HEK293 (cell line): Measurements from ENCODE around the gene SNAPIN.

Source experiments
- CTCF ChIP-seq: fragments of 450-650 bp; formaldehyde crosslinking; IDR thresholded peaks from 2 replicates; pipeline ENCODE4 v1.5.1; 2016; ENCODE audit warnings: missing biosample characterization, missing genetic modification characterization
- ELK4 ChIP-seq: IDR thresholded peaks from 2 replicates; pipeline ENCODE4 v1.6.1; 2011; ENCODE audit warnings: mild to moderate bottlenecking, low read depth, low read length, borderline replicate concordance
- HOXA7 ChIP-seq: sonication (generic); formaldehyde crosslinking; IDR thresholded peaks from 2 replicates; pipeline ENCODE4 v1.8.1; 2022; ENCODE audit warnings: missing genetic modification reagents, borderline replicate concordance
- REST ChIP-seq: fragments of 450-650 bp; formaldehyde crosslinking; IDR thresholded peaks from 2 replicates; pipeline ENCODE4 v1.5.1; 2016; ENCODE audit warnings: missing biosample characterization, missing genetic modification characterization
- ZFHX2 ChIP-seq: fragments of 450-650 bp; formaldehyde crosslinking; conservative IDR thresholded peaks from 2 replicates; pipeline ENCODE4 v1.5.1; 2016; ENCODE audit warnings: missing biosample characterization, missing genetic modification characterization
- ZFP37 ChIP-seq: fragments of 450-650 bp; formaldehyde crosslinking; IDR thresholded peaks from 2 replicates; pipeline ENCODE4 v1.5.1; 2016; ENCODE audit warnings: missing biosample characterization, missing genetic modification characterization
- ZNF140 ChIP-seq: fragments of 450-650 bp; formaldehyde crosslinking; IDR thresholded peaks from 2 replicates; pipeline ENCODE4 v1.5.1; 2016; ENCODE audit warnings: missing biosample characterization, missing genetic modification characterization
- ZNF157 ChIP-seq: fragments of 450-650 bp; formaldehyde crosslinking; IDR thresholded peaks from 2 replicates; pipeline ENCODE4 v1.5.1; 2016; ENCODE audit warnings: missing biosample characterization, missing genetic modification characterization
- ZNF311 ChIP-seq: fragments of 450-650 bp; formaldehyde crosslinking; IDR thresholded peaks from 2 replicates; pipeline ENCODE4 v1.5.1; 2017; ENCODE audit warnings: missing biosample characterization, missing genetic modification characterization, borderline replicate concordance
- ZNF335 ChIP-seq: fragments of 450-650 bp; formaldehyde crosslinking; conservative IDR thresholded peaks from 2 replicates; pipeline ENCODE4 v1.5.1; 2016; ENCODE audit warnings: missing biosample characterization, missing genetic modification characterization
- ZNF473 ChIP-seq: fragments of 450-650 bp; formaldehyde crosslinking; IDR thresholded peaks from 2 replicates; pipeline ENCODE4 v1.5.1; 2017; ENCODE audit warnings: missing biosample characterization, missing genetic modification characterization
- ZNF48 ChIP-seq: fragments of 450-650 bp; formaldehyde crosslinking; IDR thresholded peaks from 2 replicates; pipeline ENCODE4 v1.5.1; 2016; ENCODE audit warnings: missing biosample characterization, missing genetic modification characterization
- ZNF518A ChIP-seq: fragments of 450-650 bp; formaldehyde crosslinking; conservative IDR thresholded peaks from 2 replicates; pipeline ENCODE4 v1.5.1; 2016; ENCODE audit warnings: low read depth, missing biosample characterization, missing genetic modification characterization
- ZNF548 ChIP-seq: fragments of 450-650 bp; formaldehyde crosslinking; IDR thresholded peaks from 2 replicates; pipeline ENCODE4 v1.5.1; 2016; ENCODE audit warnings: missing biosample characterization, missing genetic modification characterization

GRCh38 chr1:153670859-153671627 lies 12.5 kb downstream of the SNAPIN start, which contains the start of gene ILF2:
- no peak for TF ChIP-seq ZNF548 (tag by site-specific recombination)
- TF ChIP-seq ZNF518A, result peak; percentile 14
- peak; percentile 90 for TF ChIP-seq CTCF (tag by site-specific recombination)
- TF ChIP-seq ELK4, result no peak
- peak; percentile 77 for TF ChIP-seq ZFHX2 (tag by site-specific recombination)
- no peak for TF ChIP-seq ZNF48
- no peak for TF ChIP-seq ZNF335 (tag by site-specific recombination)
- TF ChIP-seq ZNF473 (tag by site-specific recombination), result no peak
- no peak for TF ChIP-seq ZNF157
- no peak for TF ChIP-seq HOXA7 (CRISPR knock-in tag)
- TF ChIP-seq ZNF311, result no peak
- TF ChIP-seq ZNF140, result no peak
- peak; percentile 30; the same call in 1 of the 2 replicates for TF ChIP-seq REST (tag by site-specific recombination)
- TF ChIP-seq ZFP37 (tag by site-specific recombination), result 0 out of 2 replicates have a peak, but pooled peaks have one; percentile 37
